ENCODE measurements around the gene ZC3H4.

GRCh38 chr19:47109541-47110375, 3.8 kb downstream of the ZC3H4 start:
- TF ChIP-seq CTCF (conservative IDR thresholded peaks at IDR 0.05 in 1 of 2, IDR thresholded peaks at IDR 0.05 in 1 of 2; ENCODE audit: low read depth in 1 of 2, low read length in 2 of 2) (no peak), EZH2 (IDR thresholded peaks at IDR 0.05; ENCODE audit: low read length, missing control alignments) (no peak)

Measured in fibroblast of lung (primary cell).